SK-N-SH (cell line): Measurements from ENCODE around the gene PHYH. TPM values are rescaled to one million over a fixed set of nuclear protein-coding genes. Genes with fewer than 3 reads are reported as not detected.

Source experiments
- CTCF ChIA-PET: fragments of 300-600, 350-600 bp; formaldehyde crosslinking; extraction: SDS; loops from one replicate; lab custom pipeline; 2021; lab: Yijun Ruan, JAX
- POLR2A ChIA-PET: fragments of 350-600 bp; sonication (Branson Sonifier 250); formaldehyde crosslinking; extraction: SDS; loops from one replicate; lab custom pipeline; 2020; ENCODE audit warnings: antibody characterized with exemption, inconsistent platforms; lab: Yijun Ruan, JAX
- DNase-seq: peaks from one replicate; pipeline ENCODE4 v3.0.0; 2012
- H2AFZ ChIP-seq: fragments of 200-600 bp; sonication (generic); 2 replicates; pipeline ENCODE4 v1.8.1; 2016; ENCODE audit warnings: antibody characterized with exemption, mild to moderate bottlenecking, low read depth
- H3F3A ChIP-seq: fragments of 200-600 bp; sonication (generic); replicated peaks from 2 replicates; pipeline ENCODE3; 2016; ENCODE audit warnings: antibody characterized with exemption, mild to moderate bottlenecking; ENCODE audit not compliant: insufficient read depth
- H3K27ac ChIP-seq, 2 experiments: fragments of 200-500 bp in 1 of 2; fragments of 200-600 bp in 1 of 2; sonication (Bioruptor generic) in 1 of 2; sonication (generic), shearing (Covaris generic) in 1 of 2; 2 replicates each; pipeline versions ENCODE4 v1.5.1 to v1.6.1; 2014 to 2016; ENCODE audit warnings: low read depth in 2 of 2, inconsistent platforms in 1 of 2, low read length in 1 of 2, mild to moderate bottlenecking in 1 of 2, mixed read lengths in 1 of 2
- H3K27me3 ChIP-seq: fragments of 200-600 bp; sonication (generic), shearing (Covaris generic); 2 replicates; pipeline ENCODE4 v1.6.1; 2016; ENCODE audit warnings: mixed run types; ENCODE audit not compliant: insufficient read depth
- H3K36me3 ChIP-seq, 2 experiments: fragments of 200-500 bp in 1 of 2; fragments of 200-600 bp in 1 of 2; sonication (Bioruptor generic) in 1 of 2; sonication (generic) in 1 of 2; replicated peaks in 1 of 2; 2 replicates each; pipeline versions ENCODE3 to v1.5.1; 2014 to 2016; ENCODE audit warnings: low read length in 1 of 2, mild to moderate bottlenecking in 1 of 2; ENCODE audit not compliant: insufficient read depth in 2 of 2, control insufficient read depth in 1 of 2
- H3K4me1 ChIP-seq, 2 experiments: fragments of 200-500 bp in 1 of 2; fragments of 200-600 bp in 1 of 2; sonication (Bioruptor generic) in 1 of 2; sonication (generic), shearing (Covaris generic) in 1 of 2; 2 replicates each; pipeline versions ENCODE4 v1.5.1 to v1.6.1; 2014 to 2016; ENCODE audit warnings: low read depth in 1 of 2, low read length in 1 of 2, mixed run types in 1 of 2; ENCODE audit not compliant: insufficient read depth in 2 of 2, control insufficient read depth in 1 of 2
- H3K4me2 ChIP-seq: fragments of 200-600 bp; sonication (generic), shearing (Covaris generic); 2 replicates; pipeline ENCODE4 v1.6.1; 2017; ENCODE audit warnings: mixed run types
- H3K4me3 ChIP-seq, 2 experiments: fragments of 200-500 bp in 1 of 2; fragments of 200-600 bp in 1 of 2; sonication (Bioruptor generic) in 1 of 2; sonication (generic), shearing (Covaris generic) in 1 of 2; 2 replicates each; pipeline versions ENCODE4 v1.5.1 to v1.8.1; 2014 to 2016; ENCODE audit warnings: low read depth in 2 of 2, inconsistent platforms in 1 of 2, low read length in 1 of 2, mild to moderate bottlenecking in 1 of 2, mixed read lengths in 1 of 2, moderate library complexity in 1 of 2
- H3K79me2 ChIP-seq: fragments of 200-600 bp; sonication (generic); 2 replicates; pipeline ENCODE4 v1.8.1; 2017; ENCODE audit warnings: mild to moderate bottlenecking; ENCODE audit not compliant: insufficient read depth
- H3K9ac ChIP-seq: fragments of 200-600 bp; sonication (generic); 2 replicates; pipeline ENCODE4 v1.6.1; 2017; ENCODE audit warnings: mixed run types
- H3K9me2 ChIP-seq: fragments of 200-600 bp; sonication (generic); 2 replicates; pipeline ENCODE4 v1.6.1; 2017; ENCODE audit warnings: mixed run types
- H3K9me3 ChIP-seq: fragments of 200-600 bp; sonication (generic); 2 replicates; pipeline ENCODE4 v1.6.1; 2017; ENCODE audit warnings: mixed run types, mild to moderate bottlenecking, moderate library complexity
- H4K20me1 ChIP-seq: fragments of 200-600 bp; sonication (generic); 2 replicates; pipeline ENCODE4 v1.6.1; 2017; ENCODE audit warnings: mild to moderate bottlenecking, mixed run types; ENCODE audit not compliant: insufficient read depth
- EZH2phosphoT487 ChIP-seq: fragments of 200-600 bp; sonication (generic); IDR thresholded peaks from 2 replicates; pipeline ENCODE4 v1.6.1; 2017; ENCODE audit warnings: low read depth, mixed run types, mild to moderate bottlenecking, antibody characterized with exemption, moderate library complexity, borderline replicate concordance
- FOSL2 ChIP-seq: IDR thresholded peaks from 2 replicates; pipeline ENCODE4 v1.4.0; 2012; ENCODE audit warnings: low read depth, mild to moderate bottlenecking, moderate library complexity, borderline replicate concordance
- FOXJ3 ChIP-seq: sonication (generic); formaldehyde crosslinking; IDR thresholded peaks from 2 replicates; pipeline ENCODE4 v1.5.1; 2020; ENCODE audit warnings: mild to moderate bottlenecking, missing genetic modification reagents
- MXI1 ChIP-seq: IDR thresholded peaks from 2 replicates; pipeline ENCODE4 v1.6.1; 2012; ENCODE audit warnings: mild to moderate bottlenecking, low read depth, low read length, improper control_type of control experiment
- NFIC ChIP-seq: IDR thresholded peaks from 2 replicates; pipeline ENCODE4 v1.4.0; 2012; ENCODE audit warnings: borderline replicate concordance
- NRF1 ChIP-seq: IDR thresholded peaks from 2 replicates; pipeline ENCODE4 v1.6.1; 2012; ENCODE audit warnings: low read depth, mild to moderate bottlenecking, low read length
- PBX3 ChIP-seq: IDR thresholded peaks from 2 replicates; pipeline ENCODE4; 2012
- RAD21 ChIP-seq: IDR thresholded peaks from 2 replicates; pipeline ENCODE4 v1.6.1; 2012; ENCODE audit warnings: mild to moderate bottlenecking, low read length
- RCOR1 ChIP-seq: fragments of 150-350 bp; IDR thresholded peaks from 2 replicates; pipeline ENCODE4 v1.6.1; 2017; ENCODE audit warnings: antibody characterized with exemption, low read length
- REST ChIP-seq: IDR thresholded peaks from 2 replicates; pipeline ENCODE4 v1.6.1; 2012; ENCODE audit warnings: mild to moderate bottlenecking, low read depth, low read length, moderate library complexity
- SIN3A ChIP-seq: IDR thresholded peaks from 2 replicates; pipeline ENCODE4 v1.6.1; 2012; ENCODE audit warnings: low read depth, mild to moderate bottlenecking, low read length, moderate library complexity, borderline replicate concordance
- USF2 ChIP-seq: fragments of 150-350 bp; IDR thresholded peaks from 2 replicates; pipeline ENCODE4 v1.6.1; 2017; ENCODE audit warnings: antibody characterized with exemption, low read length, low read depth, borderline replicate concordance
- YY1 ChIP-seq: IDR thresholded peaks from 2 replicates; pipeline ENCODE4 v1.4.0; 2012; ENCODE audit warnings: low read depth, mild to moderate bottlenecking
- WGBS: methylation state at CpG from one replicate; pipeline ENCODE4 v1.1.6; 2017; ENCODE audit warnings: low lambda C conversion rate; 5-methylcytosine and 5-hydroxymethylcytosine counted together
- polyA plus RNA-seq, 3 experiments: library from polyadenylated mRNA; depleted of rRNA; stranded (reverse); fragments of >200 nt; gene quantifications; 2 replicates each; pipeline ENCODE4 v1.2.3, GENCODE V29; 2012

Gene PHYH
- polyA plus RNA-seq, 1 of the 3 experiments (the other 2 are of a cell fraction), result 16.2 TPM

GRCh38 chr10:13308096-13308495, 8.2 kb upstream of the PHYH start:
- TF ChIP-seq NFIC (no peak), RAD21 (no peak), FOSL2 (no peak), YY1 (no peak), PBX3 (no peak), RCOR1 (no peak), REST (no peak), SIN3A (no peak), MXI1 (no peak), EZH2phosphoT487 (no peak), NRF1 (no peak), USF2 (no peak), FOXJ3 (CRISPR knock-in tag) (no peak)
- CTCF ChIA-PET, result interaction anchor here (1.2 kb wide), 1 partner anchor 102 kb away, joined by 4 read pairs; no protein-coding TSS in a partner anchor

More at GRCh38 chr10:13308096-13308495, 8.2 kb upstream of the PHYH start:
- H3K9ac ChIP-seq, result no peak overlapping the region
- H3K9me3 ChIP-seq, result no peaks in the 10 kb centered on the region
- H3K4me3 ChIP-seq, result no peak overlapping the region
- no peaks in the 10 kb centered on the region for H3K27me3 ChIP-seq
- no peak overlapping the region for H3K4me2 ChIP-seq
- H2AFZ ChIP-seq, result no peak overlapping the region
- POLR2A ChIA-PET, result no interaction called here
- H3K79me2 ChIP-seq, result no peaks in the 10 kb centered on the region
- DNase-seq, result no peak
- no peaks in the 10 kb centered on the region for H3K9me2 ChIP-seq
- H3K36me3 ChIP-seq, result no peaks in the 10 kb centered on the region
- H3K27ac ChIP-seq, result no peak overlapping the region
- no peaks in the 10 kb centered on the region for H3K4me1 ChIP-seq
- no peaks in the 10 kb centered on the region for H4K20me1 ChIP-seq
- H3F3A ChIP-seq, result no peaks in the 10 kb centered on the region
- 95% methylated on average over 6 of the region's 6 CpGs for WGBS
